Endothelial cell of umbilical vein (primary cell): ENCODE data around the gene SLC9C1.

Experiments used
- CTCF ChIP-seq, 2 donors: IDR thresholded peaks; 1 replicate in 1 of 2; 2 replicates in 1 of 2; pipeline ENCODE4 v1.5.1; 2011; ENCODE audit warnings: low read length in 2 of 2, mild to moderate bottlenecking in 2 of 2, moderate library complexity in 2 of 2, control low read depth in 1 of 2, inconsistent platforms in 1 of 2, low read depth in 1 of 2; ENCODE audit not compliant: insufficient read depth in 1 of 2; ENCODE audit errors: extremely low read depth in 1 of 2
- POLR2A ChIP-seq: IDR thresholded peaks from 2 replicates; pipeline ENCODE4 v1.6.1; 2012; ENCODE audit warnings: low read depth, mild to moderate bottlenecking, control low read depth, low read length

GRCh38 chr3:112128843-112129727 is 164.9 kb downstream of the SLC9C1 start:
- TF ChIP-seq POLR2A (no peak), CTCF (IDR thresholded peaks at IDR 0.05; ENCODE audit: extremely low read depth in 1 of 2, insufficient read depth in 1 of 2, low read depth in 1 of 2, low read length in 2 of 2) (no peak)
